Liver (tissue), 3 donors: ENCODE data around the gene SLC7A5.
A peak's percentile ranks its signal among the peaks of the same experiment; 100 is the strongest.

Experiments
- ATF3 ChIP-seq: IDR thresholded peaks from 2 replicates; pipeline ENCODE4 v1.6.1; 2016; ENCODE audit warnings: antibody characterized with exemption
- CTCF ChIP-seq: fragments of 150-350 bp; IDR thresholded peaks from 2 replicates; pipeline ENCODE4 v1.5.1; 2017; ENCODE audit warnings: improper control_type of control experiment, low read depth, low read length; ENCODE audit not compliant: missing input control
- EGR1 ChIP-seq, 2 donors: IDR thresholded peaks; 2 replicates each; pipeline ENCODE4 v1.6.1; 2016 to 2018; ENCODE audit warnings: antibody characterized with exemption in 2 of 2, low read depth in 2 of 2
- FOXA1 ChIP-seq: IDR thresholded peaks from 2 replicates; pipeline ENCODE4 v1.6.1; 2016; ENCODE audit warnings: antibody characterized with exemption
- GABPA ChIP-seq, 2 donors: IDR thresholded peaks in 1 of 2; conservative IDR thresholded peaks in 1 of 2; 2 replicates each; pipeline ENCODE4 v1.6.1; 2016; ENCODE audit warnings: antibody characterized with exemption in 2 of 2, mild to moderate bottlenecking in 1 of 2, moderate library complexity in 1 of 2
- HNF4A ChIP-seq, 2 donors: conservative IDR thresholded peaks; 2 replicates each; pipeline ENCODE4 v1.6.1; 2016; ENCODE audit warnings: antibody characterized with exemption in 2 of 2, mild to moderate bottlenecking in 2 of 2
- JUND ChIP-seq, 2 donors: IDR thresholded peaks; 2 replicates each; pipeline ENCODE4 v1.6.1; 2016; ENCODE audit warnings: antibody characterized with exemption in 2 of 2
- RAD21 ChIP-seq, 2 donors: IDR thresholded peaks; 2 replicates each; pipeline ENCODE4 v1.6.1; 2016; ENCODE audit warnings: antibody characterized with exemption in 2 of 2, mild to moderate bottlenecking in 2 of 2
- SP1 ChIP-seq: IDR thresholded peaks from 2 replicates; pipeline ENCODE4 v1.6.1; 2018; ENCODE audit warnings: antibody characterized with exemption, mild to moderate bottlenecking
- TAF1 ChIP-seq: conservative IDR thresholded peaks from 2 replicates; pipeline ENCODE4 v1.6.1; 2016; ENCODE audit warnings: antibody characterized with exemption, mild to moderate bottlenecking
- YY1 ChIP-seq: IDR thresholded peaks from 2 replicates; pipeline ENCODE4 v1.6.1; 2016; ENCODE audit warnings: antibody characterized with exemption, mild to moderate bottlenecking
- TF ChIP-seq, protein P1 (sequence below): IDR thresholded peaks from 2 replicates; pipeline ENCODE4 v1.6.1; 2016; ENCODE audit warnings: antibody characterized with exemption, mild to moderate bottlenecking
- TF ChIP-seq, protein P2 (sequence below): IDR thresholded peaks from 2 replicates; pipeline ENCODE4 v1.6.1; 2016; ENCODE audit warnings: antibody characterized with exemption
- donor health status: healthy.
- donor health status: healthy.

- no peak for TF ChIP-seq CTCF
- peak; percentile 48 for TF ChIP-seq TAF1
- peak in 1 of 2 donors; percentile 46 for TF ChIP-seq RAD21 (IDR thresholded peaks at IDR 0.05)
- no peak for TF ChIP-seq FOXA1
- TF ChIP-seq EGR1 (IDR thresholded peaks at IDR 0.05; ENCODE audit: low read depth in 2 of 2): peak in 1 of 2 donors; percentile 48
- TF ChIP-seq SP1: peak; percentile 86
- TF ChIP-seq, protein P1, sequence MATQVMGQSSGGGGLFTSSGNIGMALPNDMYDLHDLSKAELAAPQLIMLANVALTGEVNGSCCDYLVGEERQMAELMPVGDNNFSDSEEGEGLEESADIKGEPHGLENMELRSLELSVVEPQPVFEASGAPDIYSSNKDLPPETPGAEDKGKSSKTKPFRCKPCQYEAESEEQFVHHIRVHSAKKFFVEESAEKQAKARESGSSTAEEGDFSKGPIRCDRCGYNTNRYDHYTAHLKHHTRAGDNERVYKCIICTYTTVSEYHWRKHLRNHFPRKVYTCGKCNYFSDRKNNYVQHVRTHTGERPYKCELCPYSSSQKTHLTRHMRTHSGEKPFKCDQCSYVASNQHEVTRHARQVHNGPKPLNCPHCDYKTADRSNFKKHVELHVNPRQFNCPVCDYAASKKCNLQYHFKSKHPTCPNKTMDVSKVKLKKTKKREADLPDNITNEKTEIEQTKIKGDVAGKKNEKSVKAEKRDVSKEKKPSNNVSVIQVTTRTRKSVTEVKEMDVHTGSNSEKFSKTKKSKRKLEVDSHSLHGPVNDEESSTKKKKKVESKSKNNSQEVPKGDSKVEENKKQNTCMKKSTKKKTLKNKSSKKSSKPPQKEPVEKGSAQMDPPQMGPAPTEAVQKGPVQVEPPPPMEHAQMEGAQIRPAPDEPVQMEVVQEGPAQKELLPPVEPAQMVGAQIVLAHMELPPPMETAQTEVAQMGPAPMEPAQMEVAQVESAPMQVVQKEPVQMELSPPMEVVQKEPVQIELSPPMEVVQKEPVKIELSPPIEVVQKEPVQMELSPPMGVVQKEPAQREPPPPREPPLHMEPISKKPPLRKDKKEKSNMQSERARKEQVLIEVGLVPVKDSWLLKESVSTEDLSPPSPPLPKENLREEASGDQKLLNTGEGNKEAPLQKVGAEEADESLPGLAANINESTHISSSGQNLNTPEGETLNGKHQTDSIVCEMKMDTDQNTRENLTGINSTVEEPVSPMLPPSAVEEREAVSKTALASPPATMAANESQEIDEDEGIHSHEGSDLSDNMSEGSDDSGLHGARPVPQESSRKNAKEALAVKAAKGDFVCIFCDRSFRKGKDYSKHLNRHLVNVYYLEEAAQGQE: peak; percentile 82
- TF ChIP-seq JUND (IDR thresholded peaks at IDR 0.05): no peak
- TF ChIP-seq YY1: peak; percentile 52
- TF ChIP-seq ATF3: no peak
- TF ChIP-seq, protein P2, sequence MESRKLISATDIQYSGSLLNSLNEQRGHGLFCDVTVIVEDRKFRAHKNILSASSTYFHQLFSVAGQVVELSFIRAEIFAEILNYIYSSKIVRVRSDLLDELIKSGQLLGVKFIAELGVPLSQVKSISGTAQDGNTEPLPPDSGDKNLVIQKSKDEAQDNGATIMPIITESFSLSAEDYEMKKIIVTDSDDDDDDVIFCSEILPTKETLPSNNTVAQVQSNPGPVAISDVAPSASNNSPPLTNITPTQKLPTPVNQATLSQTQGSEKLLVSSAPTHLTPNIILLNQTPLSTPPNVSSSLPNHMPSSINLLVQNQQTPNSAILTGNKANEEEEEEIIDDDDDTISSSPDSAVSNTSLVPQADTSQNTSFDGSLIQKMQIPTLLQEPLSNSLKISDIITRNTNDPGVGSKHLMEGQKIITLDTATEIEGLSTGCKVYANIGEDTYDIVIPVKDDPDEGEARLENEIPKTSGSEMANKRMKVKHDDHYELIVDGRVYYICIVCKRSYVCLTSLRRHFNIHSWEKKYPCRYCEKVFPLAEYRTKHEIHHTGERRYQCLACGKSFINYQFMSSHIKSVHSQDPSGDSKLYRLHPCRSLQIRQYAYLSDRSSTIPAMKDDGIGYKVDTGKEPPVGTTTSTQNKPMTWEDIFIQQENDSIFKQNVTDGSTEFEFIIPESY: peak; percentile 30
- peak in 1 of 2 donors; percentile 46 for TF ChIP-seq GABPA (IDR thresholded peaks at IDR 0.05 in 1 of 2, conservative IDR thresholded peaks at IDR 0.05 in 1 of 2)
- peak; percentile 54 to 60 for TF ChIP-seq HNF4A (conservative IDR thresholded peaks at IDR 0.05)
These were observed 13.2 kb downstream of the SLC7A5 start for GRCh38 chr16:87855852-87856715.
